Keratinocyte (primary cell): ENCODE measurements around the gene EPM2AIP1. TPM values are rescaled to one million over a fixed set of nuclear protein-coding genes. Genes with fewer than 3 reads are reported as not detected.

Experiments used
- DNase-seq: peaks from one replicate; pipeline ENCODE4 v3.0.0-alpha.2; 2011; ENCODE audit warnings: low read depth, missing footprints, low spot score
- FAIRE-seq: peaks from 2 replicates; lab custom pipeline; 2011; peaks lifted over from hg19 to GRCh38; lab: Jason Lieb, UNC
- H2AFZ ChIP-seq: 2 replicates; pipeline ENCODE4 v1.6.0; 2012; ENCODE audit warnings: low read length, control low read depth, inconsistent platforms; ENCODE audit not compliant: control insufficient read depth
- H3K27ac ChIP-seq: 2 replicates; pipeline ENCODE4 v1.5.1; 2011; ENCODE audit warnings: low read length; ENCODE audit not compliant: control insufficient read depth, insufficient read depth
- H3K27me3 ChIP-seq: 3 replicates; pipeline ENCODE4 v1.6.0; 2011; ENCODE audit warnings: low read length; ENCODE audit not compliant: control insufficient read depth, insufficient read depth; ENCODE audit errors: extremely low read depth
- H3K36me3 ChIP-seq, 2 experiments: 2 replicates in 1 of 2; 3 replicates in 1 of 2; pipeline ENCODE4 v1.5.1; 2011; ENCODE audit warnings: low read length in 2 of 2, mild to moderate bottlenecking in 1 of 2; ENCODE audit not compliant: control insufficient read depth in 2 of 2, insufficient read depth in 2 of 2; ENCODE audit errors: extremely low read depth in 1 of 2
- H3K4me1 ChIP-seq: 3 replicates; pipeline ENCODE4 v1.5.1; 2011; ENCODE audit warnings: low read length; ENCODE audit not compliant: control insufficient read depth, insufficient read depth; ENCODE audit errors: extremely low read depth
- H3K4me2 ChIP-seq: 3 replicates; pipeline ENCODE4 v1.6.0; 2011; ENCODE audit warnings: low read depth, low read length; ENCODE audit not compliant: control insufficient read depth, insufficient read depth; ENCODE audit errors: extremely low read depth
- H3K4me3 ChIP-seq, 3 experiments: fragments of 200-600 bp in 1 of 3; sonication (generic) in 1 of 3; 2 replicates in 2 of 3; 3 replicates in 1 of 3; pipeline ENCODE4 v1.5.1; 2011 to 2016; ENCODE audit warnings: low read length in 3 of 3, mild to moderate bottlenecking in 3 of 3, control low read depth in 2 of 3, inconsistent platforms in 1 of 3, low read depth in 1 of 3, mixed read lengths in 1 of 3, mixed run types in 1 of 3, moderate library complexity in 1 of 3; ENCODE audit not compliant: control insufficient read depth in 2 of 3, insufficient read depth in 2 of 3; ENCODE audit errors: extremely low read depth in 1 of 3
- H3K79me2 ChIP-seq: 2 replicates; pipeline ENCODE4 v1.6.0; 2012; ENCODE audit warnings: low read length; ENCODE audit not compliant: control insufficient read depth, insufficient read depth
- H3K9ac ChIP-seq: 3 replicates; pipeline ENCODE4 v1.6.0; 2011; ENCODE audit warnings: low read length; ENCODE audit not compliant: control insufficient read depth, insufficient read depth; ENCODE audit errors: extremely low read depth
- H3K9me1 ChIP-seq: 3 replicates; pipeline ENCODE4 v1.6.0; 2011; ENCODE audit warnings: low read length; ENCODE audit not compliant: control insufficient read depth, insufficient read depth; ENCODE audit errors: extremely low read depth
- H3K9me3 ChIP-seq: 2 replicates; pipeline ENCODE4 v1.5.1; 2012; ENCODE audit warnings: low read depth, low read length; ENCODE audit not compliant: control insufficient read depth
- H4K20me1 ChIP-seq: 3 replicates; pipeline ENCODE4 v1.6.0; 2011; ENCODE audit warnings: low read length; ENCODE audit not compliant: control insufficient read depth, insufficient read depth; ENCODE audit errors: extremely low read depth
- CTCF ChIP-seq, 3 experiments: IDR thresholded peaks in 1 of 3; conservative IDR thresholded peaks in 1 of 3; optimal IDR thresholded peaks in 1 of 3; 2 replicates in 2 of 3; 3 replicates in 1 of 3; pipeline versions ENCODE3 to v1.5.1; 2011; ENCODE audit warnings: low read length in 3 of 3, mild to moderate bottlenecking in 3 of 3, moderate library complexity in 2 of 3, control low read depth in 1 of 3, inconsistent platforms in 1 of 3; ENCODE audit not compliant: insufficient read depth in 2 of 3; ENCODE audit errors: extremely low read depth in 1 of 3
- EZH2 ChIP-seq: IDR thresholded peaks from one replicate; pipeline ENCODE4 v1.6.1; 2012; ENCODE audit warnings: inconsistent platforms, mild to moderate bottlenecking, low read length, moderate library complexity
- dilution Hi-C: fragments of 300-500 bp; cut with MboI; formaldehyde crosslinking; loops from one replicate; pipeline ENCODE4 v1.7.0; 2020; ENCODE audit warnings: low sequenced_read_pairs; ENCODE audit not compliant: extremely low pct_ligation_motif_present
- polyA plus RNA-seq, 5 experiments: library from polyadenylated mRNA; depleted of rRNA in 3 of 5; stranded (reverse) in 3 of 5; stranded (forward) in 1 of 5; unstranded in 1 of 5; fragments of >200 nt; gene quantifications; 1 replicate in 1 of 5; 2 replicates in 3 of 5; 3 replicates in 1 of 5; pipeline versions ENCODE4 v1.2.1 to v1.2.3, GENCODE V29; 2011 to 2012; ENCODE audit warnings: missing spikeins in 2 of 5, low read depth in 1 of 5, low replicate concordance in 1 of 5

Gene EPM2AIP1
- polyA plus RNA-seq, 1 donor (not counting 4 experiments of a cell fraction or from before 2014, with no cell fraction given), result 5.5 TPM

- peak overlapping the region; percentile 89 for H2AFZ ChIP-seq
- H3K27ac ChIP-seq, result peak overlapping the region; percentile 29
- DNase-seq (no peak), FAIRE-seq (no peak)
- H3K4me1 ChIP-seq, result peaks cover 20% of the 10 kb centered on the region
- peak overlapping the region; percentile 89 for H3K4me2 ChIP-seq
- H3K9me1 ChIP-seq, result no peaks in the 10 kb centered on the region
- H3K9ac ChIP-seq, result no peak overlapping the region
- H3K79me2 ChIP-seq, result no peaks in the 10 kb centered on the region
- dilution Hi-C loops, result no loop called here
- no peak overlapping the region for H3K4me3 ChIP-seq
- no peaks in the 10 kb centered on the region for H4K20me1 ChIP-seq
- no peak for TF ChIP-seq CTCF (optimal IDR thresholded peaks at IDR 0.05 in 1 of 3, IDR thresholded peaks at IDR 0.05 in 1 of 3, conservative IDR thresholded peaks at IDR 0.05 in 1 of 3; ENCODE audit: extremely low read depth in 1 of 3, insufficient read depth in 2 of 3, low read length in 3 of 3)
- TF ChIP-seq EZH2, result no peak
- no peaks in the 10 kb centered on the region for H3K36me3 ChIP-seq
- no peaks in the 10 kb centered on the region for H3K27me3 ChIP-seq
- H3K9me3 ChIP-seq, result no peaks in the 10 kb centered on the region
These were observed 23.8 kb downstream of the EPM2AIP1 start for GRCh38 chr3:36969085-36969484.

- Histone ChIP-seq H3K9me3 (no peaks in the 10 kb centered on the region), H3K27me3 (no peaks in the 10 kb centered on the region), H3K79me2 (no peaks in the 10 kb centered on the region), H3K4me3 (no peak overlapping the region), H3K9ac (no peak overlapping the region), H2AFZ (peak overlapping the region; percentile 71), H3K27ac (no peak overlapping the region), H4K20me1 (no peaks in the 10 kb centered on the region), H3K36me3 (no peaks in the 10 kb centered on the region), H3K9me1 (no peaks in the 10 kb centered on the region), H3K4me2 (no peak overlapping the region), H3K4me1 (peaks cover 20% of the 10 kb centered on the region)
- DNase-seq (no peak), FAIRE-seq (peak; percentile 32)
- TF ChIP-seq EZH2, result no peak
- no peak for TF ChIP-seq CTCF (optimal IDR thresholded peaks at IDR 0.05 in 1 of 3, IDR thresholded peaks at IDR 0.05 in 1 of 3, conservative IDR thresholded peaks at IDR 0.05 in 1 of 3; ENCODE audit: extremely low read depth in 1 of 3, insufficient read depth in 2 of 3, low read length in 3 of 3)
- dilution Hi-C loops, result no loop called here
These were observed 27.5 kb downstream of the EPM2AIP1 start for GRCh38 chr3:36965440-36965839.
